ENCODE results near the gene CADPS2.
"Not testable (repeated sequence)": the region's sequence is repeated elsewhere in the genome, so short reads cannot be mapped to it uniquely, and the experiment has no call there.

The CADPS2 gene

GRCh38 chr7:122658856-122659255 is 227.4 kb downstream of the CADPS2 start:
- DNase-seq: no peak

DNA sequence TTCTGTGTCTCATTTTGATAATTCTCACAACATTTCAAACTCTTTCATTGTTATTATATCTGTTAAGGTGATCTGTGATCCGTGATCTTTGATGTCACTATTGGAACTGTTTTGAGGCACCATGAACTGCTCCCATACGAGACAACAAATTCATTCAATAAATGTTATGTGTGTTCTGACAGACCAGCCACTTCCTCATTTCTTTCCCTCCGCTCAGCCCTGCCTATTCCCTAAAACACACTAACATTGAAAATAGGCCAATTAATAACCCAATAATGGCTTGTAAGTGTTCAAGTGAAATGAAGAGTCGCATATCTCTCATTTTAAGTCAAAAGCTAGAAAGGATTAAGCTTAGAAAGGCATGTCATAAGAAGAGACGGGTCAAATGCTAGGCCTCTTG is 232.6 kb downstream of the CADPS2 start:
- DNase-seq: no peak

DNA sequence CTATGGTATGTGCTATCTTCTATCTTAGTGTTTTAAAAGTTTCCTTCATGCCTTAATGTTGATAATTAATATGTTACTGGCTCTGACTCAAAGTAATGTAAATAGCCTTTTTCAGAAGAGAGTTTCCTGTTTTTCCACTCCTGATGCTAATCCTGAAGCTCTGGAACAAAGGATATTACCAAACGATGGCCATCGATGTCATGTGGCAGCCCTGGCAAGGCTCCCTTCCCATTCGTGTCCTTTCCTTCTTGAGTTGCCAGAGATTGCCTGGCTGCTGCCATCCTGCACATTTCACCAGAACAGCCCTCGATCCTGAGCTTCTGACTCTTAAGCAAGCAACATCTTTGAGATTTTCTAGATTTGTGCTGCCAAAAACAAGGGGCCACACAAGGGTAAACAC is 233.4 kb downstream of the CADPS2 start:
- no peak for DNase-seq

- no peak for DNase-seq
Measured at GRCh38 chr7:122651451-122651850, 234.8 kb downstream of the CADPS2 start.

DNA sequence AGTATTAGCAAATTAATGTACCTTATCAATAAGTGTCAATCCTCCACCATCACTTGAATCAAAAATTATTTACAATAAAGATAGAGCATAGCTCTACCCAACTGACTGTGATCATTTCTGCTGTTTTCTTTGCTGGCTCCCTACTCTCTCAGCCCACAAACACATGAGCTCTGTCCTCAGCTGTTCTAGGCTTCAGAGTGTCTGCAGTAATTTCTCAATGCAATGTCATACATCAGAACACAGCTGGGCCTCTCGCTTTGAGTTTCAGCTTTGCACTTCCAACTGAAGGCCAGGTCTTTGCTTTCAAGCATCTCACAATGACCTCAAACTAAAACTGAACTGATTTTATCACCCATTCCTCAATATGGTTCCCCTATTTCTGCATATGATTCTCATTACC is 243.0 kb downstream of the CADPS2 start:
- DNase-seq: no peak

- no peak for DNase-seq
Measured at GRCh38 chr7:122638459-122638858, 247.8 kb downstream of the CADPS2 start.

DNA sequence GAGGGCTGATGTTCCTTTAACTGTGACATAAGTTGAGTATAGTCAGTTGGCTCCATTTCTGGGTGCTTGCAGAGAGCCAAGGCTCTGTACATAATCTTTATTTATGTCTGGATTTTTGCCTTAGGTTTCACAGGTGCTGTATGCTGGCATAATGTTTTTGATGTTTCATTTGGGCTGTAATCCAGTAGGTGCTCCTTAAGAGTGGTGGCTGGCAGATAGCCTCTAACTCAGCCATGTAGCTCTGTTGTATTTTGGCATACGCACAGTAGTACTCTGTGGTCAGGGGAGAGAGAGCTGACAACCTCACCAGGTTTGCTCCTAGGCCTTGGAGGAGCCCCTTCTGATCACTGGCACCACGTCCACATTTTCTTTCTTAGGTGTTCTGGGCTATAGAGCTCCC is 248.5 kb downstream of the CADPS2 start:
- no peak for DNase-seq

- DNase-seq: not testable (repeated sequence)
Measured at GRCh38 chr7:122635481-122635880, 250.8 kb downstream of the CADPS2 start.

DNA sequence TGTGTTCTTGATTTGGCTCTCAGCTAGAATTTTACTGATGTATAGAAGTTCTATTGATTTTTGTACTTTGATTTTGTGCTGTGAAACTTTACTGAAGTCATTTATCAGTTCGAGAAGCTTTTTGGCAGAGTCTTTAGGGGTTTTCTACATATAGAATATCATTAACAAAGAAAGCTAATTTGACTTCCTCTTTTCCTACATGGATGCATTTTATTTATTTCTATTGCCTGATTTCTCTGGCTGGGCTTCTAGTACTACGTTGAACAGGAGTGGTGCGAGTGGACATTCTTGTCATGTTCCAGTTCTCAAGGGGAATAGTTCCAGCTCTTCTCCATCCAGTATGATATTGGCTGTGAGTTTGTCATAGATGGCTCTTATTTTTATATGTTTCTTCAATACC is 252.8 kb downstream of the CADPS2 start:
- DNase-seq: no peak

DNA sequence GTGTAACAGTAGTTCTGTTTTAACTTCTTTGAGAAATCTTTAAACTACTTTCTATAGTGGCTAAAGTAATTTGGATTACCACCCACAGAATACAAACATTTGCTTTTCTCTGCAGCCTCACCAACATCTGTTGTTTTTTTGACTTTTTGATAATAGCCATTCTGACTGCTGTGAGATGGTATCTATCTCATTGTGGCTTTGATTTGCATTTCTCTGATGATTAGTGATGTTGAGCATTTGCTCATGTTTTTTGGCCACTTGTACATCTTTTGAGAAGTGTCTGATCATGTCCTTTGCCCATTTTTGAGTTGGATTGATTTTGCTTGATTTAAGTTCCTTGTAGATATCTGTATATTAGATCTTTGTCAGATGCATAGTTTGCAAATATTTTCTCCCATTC is 254.0 kb downstream of the CADPS2 start:
- DNase-seq: no peak

DNA sequence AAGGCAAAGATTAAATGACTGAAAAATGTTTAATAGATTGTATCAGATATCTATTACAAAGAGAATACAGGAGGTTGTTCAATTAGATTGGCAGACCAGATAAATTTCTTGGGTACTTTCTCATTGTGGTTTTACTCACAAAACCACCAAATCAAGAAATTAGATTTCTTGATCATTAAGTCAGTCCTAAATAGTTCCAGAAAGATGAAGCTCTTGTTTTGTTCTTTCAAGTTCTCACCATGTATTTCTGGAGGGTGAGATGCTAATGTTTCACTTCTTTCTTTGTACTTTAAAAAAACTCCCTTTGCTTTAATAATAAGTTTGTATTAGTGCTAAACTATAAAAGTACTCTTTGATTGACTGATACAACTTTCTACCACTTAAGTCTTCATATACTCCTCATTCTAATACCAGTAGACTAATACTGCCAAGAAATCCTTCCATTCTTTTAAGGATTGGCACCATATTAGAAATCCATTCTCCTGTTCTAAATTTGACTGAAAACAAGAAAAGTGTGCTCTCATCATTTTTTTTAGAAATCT is 256.8 kb downstream of the CADPS2 start:
- DNase-seq: no peak

- DNase-seq: no peak
Measured at GRCh38 chr7:122628651-122629411, 257.4 kb downstream of the CADPS2 start.

DNA sequence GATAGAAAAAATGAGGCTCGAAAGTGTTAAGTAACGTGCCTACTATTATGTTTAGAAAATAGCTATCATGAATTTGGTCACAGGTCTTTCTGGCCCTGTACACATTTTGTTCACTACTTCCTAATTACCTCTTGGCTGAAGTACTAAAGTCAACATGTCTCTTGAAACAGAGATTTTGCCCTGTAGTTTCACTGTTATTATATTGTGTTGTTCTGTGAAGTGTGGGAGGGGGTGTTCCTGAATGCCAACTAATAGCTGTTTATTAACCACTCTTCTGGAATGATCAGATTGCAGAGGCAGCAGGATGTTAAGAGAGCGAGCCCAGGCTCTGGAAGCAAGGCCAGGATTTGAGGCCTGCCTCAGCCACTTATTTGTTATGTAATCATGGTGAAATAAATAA is 259.5 kb downstream of the CADPS2 start:
- DNase-seq: no peak

DNA sequence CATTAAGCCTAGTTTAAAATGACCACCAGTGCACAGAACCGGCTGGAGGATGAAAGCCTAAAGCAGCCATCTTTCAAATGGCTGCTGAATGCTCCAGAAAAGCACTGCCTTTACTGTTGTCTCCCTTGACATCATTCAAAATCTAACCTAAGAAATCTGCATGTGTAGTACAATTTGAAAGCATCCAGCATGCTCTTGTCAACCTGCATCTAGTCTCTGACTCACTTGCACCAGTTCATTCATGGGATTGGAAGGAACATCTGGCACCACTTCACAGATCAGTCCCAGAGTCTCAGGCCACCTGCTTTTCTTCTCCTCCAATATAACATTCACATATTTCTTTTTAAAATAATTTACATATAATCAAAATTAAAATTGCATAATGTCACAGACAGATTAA is 263.6 kb downstream of the CADPS2 start:
- DNase-seq: no peak

DNA sequence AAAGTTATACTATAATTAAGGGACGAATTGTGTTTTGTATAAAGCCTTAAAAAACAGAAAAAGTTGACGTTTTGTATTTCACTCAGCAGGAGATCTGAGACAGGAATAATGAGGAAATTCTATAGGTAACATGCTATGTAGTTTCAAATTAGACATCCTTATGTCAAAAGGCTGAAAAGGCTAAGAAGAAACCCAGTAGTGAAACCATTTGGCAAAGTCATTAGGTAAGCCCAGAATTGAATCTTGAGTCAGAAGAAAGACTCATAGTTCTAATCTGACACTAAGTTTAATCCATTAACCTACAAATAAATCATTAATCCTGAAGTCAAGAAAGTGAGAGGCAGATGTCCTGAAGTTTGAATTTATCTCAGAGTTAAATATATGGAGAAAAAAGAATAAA is 266.6 kb downstream of the CADPS2 start:
- DNase-seq: no peak

- no peak for DNase-seq
Measured at GRCh38 chr7:122618585-122619189, 267.6 kb downstream of the CADPS2 start.

GRCh38 chr7:122616951-122617350 is 269.3 kb downstream of the CADPS2 start:
- no peak for DNase-seq

DNA sequence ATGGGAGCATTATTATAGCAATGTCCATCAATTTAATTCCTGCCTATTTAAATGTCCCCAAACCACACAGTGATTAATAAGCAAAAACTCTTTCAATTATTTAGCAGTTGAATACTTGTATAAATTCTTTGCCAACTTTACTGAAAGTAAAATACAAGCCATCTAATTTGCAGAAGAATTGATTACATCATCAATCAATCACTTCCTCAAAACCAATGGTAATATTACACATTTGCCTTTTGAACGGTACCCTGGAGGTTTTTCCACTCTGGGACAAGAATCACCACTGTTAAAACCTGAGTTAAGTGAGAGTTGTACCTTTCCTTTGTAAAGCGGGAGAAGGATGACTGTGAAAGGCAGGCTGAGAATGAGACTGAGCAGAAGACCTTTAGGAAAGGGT is 280.3 kb downstream of the CADPS2 start:
- DNase-seq: no peak

DNA sequence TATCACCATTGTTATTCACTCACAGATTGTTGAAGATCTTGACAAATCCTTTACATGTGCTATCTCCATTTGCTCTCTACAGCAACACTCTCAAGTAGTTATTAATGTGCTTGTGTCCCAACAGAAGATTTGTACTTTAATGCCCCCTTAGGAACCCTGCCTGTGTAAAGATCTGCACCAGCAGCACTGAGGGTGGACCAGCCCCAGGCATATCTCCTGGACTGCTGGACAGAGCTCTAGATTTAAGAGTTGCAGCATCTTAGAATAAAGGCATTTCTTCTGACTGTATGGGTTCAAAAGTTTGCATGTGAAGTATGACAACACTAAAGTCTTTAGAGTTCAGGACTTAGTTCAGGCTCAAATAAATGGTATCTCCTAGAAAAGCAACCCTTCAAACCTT is 282.0 kb downstream of the CADPS2 start:
- no peak for DNase-seq

DNA sequence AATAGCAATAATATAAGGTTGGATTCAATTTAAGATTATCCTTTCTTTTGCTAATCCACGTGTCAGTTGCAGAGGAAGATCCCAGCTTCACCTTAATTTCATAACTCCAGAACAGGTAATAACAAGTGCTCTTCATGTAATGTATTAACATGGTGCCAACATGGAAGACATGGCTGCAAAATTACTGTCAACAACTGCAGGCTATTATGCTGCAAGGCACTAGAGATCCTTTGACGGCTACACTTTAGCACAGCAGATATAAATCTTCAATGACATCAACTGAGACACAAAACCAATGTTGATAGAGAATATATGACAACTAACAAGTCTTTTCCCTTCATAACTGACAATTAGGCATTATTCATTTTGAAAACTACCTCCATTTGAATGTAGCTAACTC is 283.5 kb downstream of the CADPS2 start:
- no peak for DNase-seq

- DNase-seq: no peak
Measured at GRCh38 chr7:122600630-122601029, 285.6 kb downstream of the CADPS2 start.

- no peak for DNase-seq
Measured at GRCh38 chr7:122600042-122600441, 286.2 kb downstream of the CADPS2 start.

DNA sequence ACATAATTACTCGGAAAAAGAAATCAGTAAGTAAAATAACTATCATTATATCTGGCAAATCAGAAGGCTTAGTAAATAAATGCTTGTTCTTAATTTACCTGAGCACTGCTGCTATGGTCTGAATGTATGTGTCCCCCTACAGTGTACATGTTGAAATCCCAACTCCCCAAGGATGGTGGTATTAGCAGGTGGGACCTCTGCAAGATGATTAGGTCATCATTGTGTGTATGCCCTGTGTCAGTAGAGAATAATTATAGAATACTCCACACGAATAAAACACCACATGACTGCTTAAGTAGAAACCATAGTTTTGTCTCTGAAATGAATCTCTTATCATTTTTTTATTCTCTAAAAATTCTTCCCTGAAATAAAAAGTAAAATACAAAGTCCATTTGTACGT is 289.0 kb downstream of the CADPS2 start:
- no peak for DNase-seq

DNA sequence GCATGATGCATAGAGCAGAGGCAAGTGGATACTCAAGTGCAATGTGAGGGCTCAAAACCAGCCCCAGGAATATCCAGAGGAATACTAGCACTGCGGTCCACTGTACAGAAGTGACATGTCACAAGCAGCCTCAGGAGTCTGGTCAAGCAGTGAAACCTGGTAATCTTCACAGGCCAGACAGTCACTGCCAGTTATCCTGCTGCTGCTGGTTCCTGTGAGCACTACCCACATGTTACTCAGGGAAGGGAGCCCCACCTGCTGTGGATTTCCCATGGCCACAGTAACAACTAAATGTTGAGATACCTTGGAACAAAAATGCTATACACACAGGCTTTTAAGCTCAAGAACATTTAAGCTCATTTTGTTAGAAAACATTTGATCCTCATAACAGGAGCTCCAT is 290.4 kb downstream of the CADPS2 start:
- no peak for DNase-seq

GRCh38 chr7:122588621-122589020 is 297.6 kb downstream of the CADPS2 start:
- DNase-seq: no peak
